Peyer's patch (tissue), 4 donors: ENCODE results near the gene MXRA7. TPM values are rescaled to one million over a fixed set of nuclear protein-coding genes. Genes with fewer than 3 reads are reported as not detected.

Source experiments
- DNase-seq, 3 donors: peaks; one replicate each; pipeline ENCODE4 v3.0.0-alpha.2; 2017 to 2019
- H3K27ac ChIP-seq, 4 donors: fragments of 200-600 bp; sonication (generic); one replicate each; pipeline ENCODE4 v1.5.1; 2016 to 2019
- H3K27me3 ChIP-seq, 2 donors: fragments of 200-600 bp; sonication (generic); one replicate each; pipeline ENCODE4 v1.5.1; 2019
- H3K36me3 ChIP-seq, 3 donors: fragments of 200-600 bp; sonication (generic); one replicate each; pipeline ENCODE4 v1.5.1; 2016 to 2019
- H3K4me1 ChIP-seq, 4 donors: fragments of 200-600 bp; sonication (generic); one replicate each; pipeline ENCODE4 v1.5.1; 2016 to 2019
- H3K4me3 ChIP-seq, 4 donors: fragments of 200-600 bp; sonication (generic); 1 replicate in 3 of 4; 2 replicates in 1 of 4; pipeline ENCODE4 v1.5.1; 2016 to 2019; ENCODE audit warnings: mild to moderate bottlenecking in 1 of 4
- H3K9me3 ChIP-seq, 4 donors: fragments of 200-600 bp; sonication (generic); one replicate each; pipeline ENCODE4 v1.5.1; 2016 to 2019; ENCODE audit warnings: mild to moderate bottlenecking in 1 of 4
- CTCF ChIP-seq, 6 experiments: fragments of 450-650 bp in 4 of 6; fragments of 200-600 bp in 2 of 6; sonication (generic) in 1 of 6; IDR thresholded peaks; one replicate each; pipeline ENCODE4 v1.5.1; 2017 to 2019; ENCODE audit warnings: antibody characterized with exemption in 6 of 6, mild to moderate bottlenecking in 3 of 6, moderate library complexity in 1 of 6
- POLR2A ChIP-seq, 2 donors: fragments of 450-650 bp; IDR thresholded peaks; one replicate each; pipeline ENCODE4 v1.5.1; 2017; ENCODE audit warnings: antibody characterized with exemption in 2 of 2, mild to moderate bottlenecking in 2 of 2, moderate library complexity in 2 of 2
- total RNA-seq, 4 donors: library from RNA; depleted of rRNA; stranded (reverse); fragments of >200 nt; gene quantifications; one replicate each; pipeline ENCODE4 v1.1.0, GENCODE V29; 2016

The MXRA7 gene
- total RNA-seq, 4 donors from 2014 or later: 9.1 to 27.3 (median 23.4) TPM

GRCh38 chr17:76697702-76698465 is 12.9 kb downstream of the MXRA7 start:
- Histone ChIP-seq H3K4me3 (no peak overlapping the region), H3K4me1 (peaks cover 0 to 28% (median 0%) of the 10 kb centered on the region in 4 donors), H3K27ac (peak overlapping the region in 3 of 4 donors; percentile 25 to 64 (median 35)), H3K36me3 (no peaks in the 10 kb centered on the region), H3K27me3 (no peaks in the 10 kb centered on the region), H3K9me3 (no peaks in the 10 kb centered on the region)
- no peak for TF ChIP-seq CTCF (IDR thresholded peaks at IDR 0.05)
- TF ChIP-seq POLR2A (IDR thresholded peaks at IDR 0.05): no peak
- DNase-seq: no peak

GRCh38 chr17:76696763-76697701 is 13.7 kb downstream of the MXRA7 start:
- Histone ChIP-seq H3K27me3 (no peaks in the 10 kb centered on the region), H3K36me3 (no peaks in the 10 kb centered on the region), H3K4me1 (peaks cover 0 to 28% (median 0%) of the 10 kb centered on the region in 4 donors), H3K4me3 (no peak overlapping the region), H3K27ac (peak overlapping the region in 2 of 4 donors; percentile 25 to 64), H3K9me3 (no peaks in the 10 kb centered on the region)
- TF ChIP-seq POLR2A (IDR thresholded peaks at IDR 0.05) (no peak), CTCF (IDR thresholded peaks at IDR 0.05) (no peak)
- DNase-seq: peak in 1 of 3 donors; percentile 30

- no peak for TF ChIP-seq CTCF (IDR thresholded peaks at IDR 0.05)
- TF ChIP-seq POLR2A (IDR thresholded peaks at IDR 0.05): no peak
- Histone ChIP-seq H3K4me1 (peaks cover 0 to 22% (median 0%) of the 10 kb centered on the region in 4 donors), H3K27me3 (no peaks in the 10 kb centered on the region), H3K36me3 (no peaks in the 10 kb centered on the region), H3K9me3 (no peaks in the 10 kb centered on the region), H3K27ac (no peak overlapping the region), H3K4me3 (no peak overlapping the region)
- no peak for DNase-seq
Measured at GRCh38 chr17:76695059-76695831, 15.5 kb downstream of the MXRA7 start.

- H3K4me1 ChIP-seq: peaks cover 0 to 12% (median 0%) of the 10 kb centered on the region in 4 donors
- H3K27ac ChIP-seq: no peak overlapping the region
- no peaks in the 10 kb centered on the region for H3K27me3 ChIP-seq
- no peaks in the 10 kb centered on the region for H3K9me3 ChIP-seq
- no peak overlapping the region for H3K4me3 ChIP-seq
- TF ChIP-seq CTCF (IDR thresholded peaks at IDR 0.05) (no peak), POLR2A (IDR thresholded peaks at IDR 0.05) (no peak)
- H3K36me3 ChIP-seq: no peaks in the 10 kb centered on the region
- DNase-seq: no peak
Measured at GRCh38 chr17:76691379-76692191, 19.2 kb downstream of the MXRA7 start.
